HG02943 (cell line): Measurements from ENCODE around the gene AHI1.

ENCODE experiments used
- ATAC-seq: cut with Tn5 transposase; IDR thresholded peaks from one replicate; pipeline ENCODE4 v1.9.1; 2021; ENCODE audit warnings: mild to moderate bottlenecking, low read depth, moderate library complexity; ENCODE audit not compliant: unreplicated experiment

Gene AHI1

GRCh38 chr6:135306166-135306565 lies 191.4 kb downstream of the AHI1 start:
- no peak for ATAC-seq

GRCh38 chr6:135305684-135306083 lies 191.9 kb downstream of the AHI1 start:
- no peak for ATAC-seq

GRCh38 chr6:135304883-135305282 lies 192.7 kb downstream of the AHI1 start:
- ATAC-seq: no peak

- no peak for ATAC-seq
Measured at GRCh38 chr6:135301304-135301703, 196.2 kb downstream of the AHI1 start.

GRCh38 chr6:135300576-135300975 lies 197.0 kb downstream of the AHI1 start:
- ATAC-seq: no peak

DNA sequence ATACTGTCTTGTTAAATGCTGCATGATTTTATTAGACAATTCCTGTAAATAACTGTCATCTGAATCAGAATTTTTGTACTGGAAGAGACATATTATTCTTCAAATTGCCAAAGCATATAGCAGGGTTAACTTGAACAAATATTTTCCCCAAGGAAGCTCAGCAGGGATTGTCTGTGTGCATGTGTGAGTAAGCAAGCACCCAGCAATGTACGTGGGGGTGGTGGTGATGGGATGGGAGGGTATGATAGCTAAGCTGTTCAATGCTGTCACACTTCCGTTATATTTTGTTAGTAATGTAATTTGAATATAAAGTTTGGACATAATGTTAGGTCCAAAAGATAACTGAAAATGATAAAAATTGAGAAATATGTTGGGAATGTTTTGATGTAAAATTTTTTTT lies 198.3 kb downstream of the AHI1 start:
- ATAC-seq: no peak

- no peak for ATAC-seq
Measured at GRCh38 chr6:135298455-135298854, 199.1 kb downstream of the AHI1 start.

- ATAC-seq: no peak
Measured at GRCh38 chr6:135296715-135297114, 200.8 kb downstream of the AHI1 start.

- no peak for ATAC-seq
Measured at GRCh38 chr6:135295085-135295484, 202.5 kb downstream of the AHI1 start.

DNA sequence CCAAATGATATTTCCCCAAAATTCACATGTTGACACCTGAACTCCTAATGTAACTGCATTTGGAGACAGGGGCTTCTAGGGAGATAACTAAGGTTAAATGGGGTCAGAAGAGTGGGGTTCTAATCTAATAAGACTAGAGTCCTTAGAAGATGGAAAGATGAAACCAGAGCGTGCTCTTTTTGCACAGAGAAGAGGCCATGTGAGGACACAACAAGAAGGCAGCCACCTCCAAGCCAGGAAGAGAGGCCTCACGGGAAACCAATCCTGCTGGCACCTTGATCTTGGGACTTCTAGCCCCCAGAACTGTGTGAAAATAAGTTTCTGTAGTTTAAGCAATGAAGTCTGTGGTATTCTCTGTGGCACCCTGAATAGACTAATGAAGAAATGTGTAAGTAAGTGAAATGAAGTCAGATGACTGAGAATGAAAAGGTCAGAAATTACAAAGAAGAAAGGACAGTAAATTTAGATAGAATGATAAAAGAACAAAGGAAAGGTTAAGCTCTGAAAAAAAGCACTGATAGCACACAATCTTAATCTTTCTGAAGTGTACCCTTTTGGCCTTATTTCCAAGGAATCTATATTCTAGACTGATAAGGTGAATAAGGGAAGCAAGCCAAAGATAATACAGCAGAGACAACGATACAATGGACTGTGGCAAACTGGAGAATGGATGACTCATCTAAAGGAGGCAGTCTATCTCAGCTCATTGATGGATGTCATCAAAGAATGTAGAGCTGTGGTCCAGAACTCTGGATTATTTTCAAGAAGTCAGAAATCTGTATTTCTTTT lies 206.1 kb downstream of the AHI1 start:
- ATAC-seq: no peak

DNA sequence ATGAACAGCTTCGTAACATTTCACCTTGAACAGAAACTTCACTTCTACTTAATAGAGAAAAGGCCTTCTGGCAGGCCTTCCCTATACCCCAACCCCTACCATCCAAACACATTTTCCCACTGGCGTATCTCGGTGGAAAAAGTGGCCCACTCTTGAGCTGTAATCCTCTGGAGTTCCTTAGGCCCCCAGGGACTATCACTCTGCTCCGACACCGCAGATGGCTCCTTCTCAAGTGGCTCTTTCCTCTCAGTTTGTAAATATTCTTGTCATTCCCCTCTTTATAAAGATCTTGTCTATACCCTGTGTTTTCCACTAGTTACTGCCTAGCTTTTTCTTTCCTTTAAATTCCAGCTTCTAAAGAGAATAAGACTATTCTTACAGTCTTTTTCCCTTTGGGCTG lies 207.7 kb downstream of the AHI1 start:
- no peak for ATAC-seq

DNA sequence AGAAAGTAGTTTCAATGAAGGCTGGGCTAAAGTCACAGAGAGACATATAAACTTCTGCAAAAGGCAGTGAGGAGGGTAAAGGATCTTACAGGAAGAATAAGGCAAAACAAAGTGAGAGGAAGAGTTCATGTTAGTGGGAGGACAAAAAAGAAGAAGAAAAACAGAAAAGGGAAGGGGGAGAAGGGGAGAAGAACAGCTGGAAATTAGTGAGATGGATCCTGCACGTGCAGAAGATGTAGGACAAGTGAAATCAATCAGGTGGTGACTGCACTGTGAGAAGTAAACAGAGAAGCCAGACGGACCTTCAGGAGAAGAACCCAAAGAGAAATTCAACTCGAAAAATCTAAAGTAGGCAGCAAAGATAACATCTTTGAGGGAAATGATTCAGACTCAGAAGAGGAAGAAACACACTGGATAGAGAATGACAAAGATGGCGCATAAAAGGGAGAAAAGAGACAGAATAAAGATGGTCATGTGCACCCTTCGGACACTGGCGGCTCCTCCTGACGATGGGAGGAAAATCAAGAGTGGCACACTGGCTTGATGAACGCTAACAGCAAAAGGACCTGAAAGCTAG lies 210.5 kb downstream of the AHI1 start:
- ATAC-seq: no peak

DNA sequence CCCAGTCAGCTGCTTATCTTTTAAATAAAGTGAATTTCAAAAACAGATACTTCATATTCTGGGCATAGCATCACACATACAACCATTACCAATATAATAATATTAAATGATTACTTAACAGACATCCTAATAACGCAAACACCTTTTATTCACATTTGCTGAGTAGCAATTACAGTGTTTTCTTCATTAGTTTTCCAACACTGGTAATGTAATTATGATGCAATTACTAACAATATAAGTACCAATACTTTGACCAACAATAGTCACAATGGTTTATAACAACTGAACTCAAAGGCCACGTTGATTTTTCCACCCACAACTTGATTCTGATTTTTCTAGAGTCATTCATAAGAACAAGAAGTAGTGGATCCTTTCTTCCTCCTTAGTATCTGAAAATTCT lies 212.4 kb downstream of the AHI1 start:
- ATAC-seq: no peak

DNA sequence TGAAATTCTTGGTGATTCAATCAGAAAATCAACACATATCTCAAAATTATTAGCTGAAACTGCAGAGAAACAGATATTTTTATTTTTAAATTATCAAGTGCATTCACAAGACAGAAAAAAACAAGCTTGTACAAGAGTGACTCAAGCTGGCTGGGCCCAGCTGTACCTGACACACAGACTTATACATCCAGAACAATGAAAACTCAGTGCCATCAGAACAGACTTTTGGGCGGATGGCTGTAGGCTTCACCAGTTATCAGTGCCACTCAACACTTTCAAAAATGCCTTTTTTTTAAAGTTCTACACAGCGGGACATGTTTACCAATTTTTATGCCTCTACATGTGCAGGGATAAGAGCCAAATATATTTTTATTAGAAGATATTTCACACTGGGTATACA lies 213.6 kb downstream of the AHI1 start:
- ATAC-seq: no peak

DNA sequence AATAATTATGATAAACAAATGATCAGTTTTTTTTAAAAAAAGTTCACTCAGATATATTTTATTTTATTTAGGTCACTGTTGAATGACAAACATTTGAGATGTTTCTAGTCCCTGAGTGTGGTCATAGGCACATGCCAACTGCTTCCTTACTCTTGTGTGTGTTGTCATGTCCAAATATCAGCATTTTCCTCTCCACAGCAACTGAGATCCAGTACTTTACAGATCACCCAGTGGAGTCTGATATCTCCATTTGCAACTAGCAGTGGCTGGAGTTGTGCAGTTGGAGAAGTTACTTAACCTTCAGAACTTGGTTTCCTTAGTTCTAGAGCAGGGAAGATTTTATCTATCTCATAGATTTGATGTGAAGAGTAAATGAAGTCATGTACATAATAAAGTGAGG lies 215.1 kb downstream of the AHI1 start:
- ATAC-seq: no peak

- no peak for ATAC-seq
Measured at GRCh38 chr6:135281964-135282363, 215.6 kb downstream of the AHI1 start.

DNA sequence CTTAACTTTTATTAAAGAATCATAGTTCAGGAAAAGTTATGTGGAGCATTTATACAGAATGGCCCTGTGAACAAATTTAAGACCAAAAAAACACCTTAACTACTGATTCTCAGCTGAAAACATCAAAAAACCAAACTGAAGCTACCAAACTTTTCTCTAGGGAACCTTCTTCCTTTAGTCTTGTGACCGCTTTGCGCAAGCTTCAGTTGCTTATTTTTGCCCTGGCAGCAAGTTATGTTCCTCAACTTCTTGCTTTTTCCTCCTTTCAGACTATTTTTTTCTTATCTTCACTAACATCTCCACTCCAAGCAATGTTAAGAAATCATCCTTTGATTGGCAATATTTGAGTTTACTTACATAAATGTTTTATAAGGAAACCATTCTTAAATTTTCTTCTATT lies 216.3 kb downstream of the AHI1 start:
- no peak for ATAC-seq

DNA sequence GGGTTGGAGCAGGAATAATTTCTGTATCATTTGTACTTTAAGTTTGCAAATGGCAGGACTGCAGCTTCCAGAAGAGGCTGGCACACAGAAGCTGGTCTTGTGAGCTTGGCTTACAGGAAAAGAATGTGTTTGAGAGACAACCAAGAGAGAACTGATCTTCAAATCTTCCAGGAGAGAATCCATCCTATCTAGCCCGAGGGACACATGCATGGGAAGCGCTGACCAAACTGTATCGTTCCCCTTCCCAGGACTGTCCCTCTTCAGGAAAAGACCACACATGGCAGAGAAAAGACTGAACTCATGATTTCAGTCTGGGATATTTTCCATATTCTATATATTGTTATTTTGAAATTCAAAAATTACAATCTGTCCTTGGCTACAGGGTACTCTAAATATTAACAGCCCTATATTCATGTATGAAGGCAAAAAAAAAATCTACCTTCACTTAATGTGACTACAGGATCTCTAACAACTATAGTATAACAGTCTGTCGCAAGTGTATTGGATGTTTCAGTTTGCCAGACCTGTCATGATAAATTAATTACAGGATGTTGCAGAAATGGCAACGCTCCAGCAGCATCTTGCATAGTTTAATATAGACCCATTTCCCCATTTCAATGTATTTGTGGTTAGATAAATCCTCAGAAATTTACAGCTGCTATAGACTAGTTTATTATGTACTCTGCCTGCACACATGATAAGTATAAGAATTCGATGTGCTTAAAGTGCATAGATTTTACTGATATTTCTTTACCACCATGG lies 217.0 kb downstream of the AHI1 start:
- ATAC-seq: no peak

DNA sequence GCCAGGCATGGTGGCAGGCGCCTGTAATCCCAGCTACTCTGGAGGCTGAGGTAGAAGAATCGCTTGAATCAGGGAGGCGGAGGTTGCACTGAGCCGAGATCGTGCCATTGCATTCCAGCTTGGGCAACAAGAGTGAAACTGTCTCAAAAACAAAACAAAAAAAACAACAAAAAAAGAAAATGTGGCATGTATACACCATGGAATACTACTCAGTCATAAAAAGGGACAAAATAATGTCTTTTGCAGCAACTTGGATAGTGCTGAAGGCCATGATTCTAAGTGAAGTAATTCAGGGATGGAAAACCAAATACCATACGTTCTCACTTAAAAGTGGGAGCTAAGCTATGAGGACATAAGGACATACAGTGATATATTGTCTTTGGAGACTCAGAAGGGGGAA lies 220.1 kb downstream of the AHI1 start:
- no peak for ATAC-seq

GRCh38 chr6:135274561-135275293 lies 222.8 kb downstream of the AHI1 start:
- no peak for ATAC-seq

DNA sequence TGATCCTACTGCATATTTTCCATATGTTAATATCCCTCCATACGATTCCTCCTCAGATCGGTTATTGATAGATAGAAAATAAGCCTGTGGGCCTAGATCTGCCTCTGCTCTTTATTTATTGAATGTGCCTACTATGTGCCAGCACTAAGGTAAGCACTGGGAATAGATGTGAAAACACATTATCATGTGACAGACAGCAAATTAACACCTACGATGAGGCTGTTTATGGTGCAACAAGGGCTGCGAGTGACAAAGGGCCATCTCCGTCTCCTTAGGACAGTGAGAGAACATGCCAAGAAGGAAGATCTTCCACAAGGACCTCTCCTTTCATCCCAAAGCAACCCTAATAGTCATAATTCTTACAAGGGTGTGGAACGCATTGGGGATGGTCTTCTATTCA lies 225.9 kb downstream of the AHI1 start:
- no peak for ATAC-seq
